ENCODE measurements around the gene PPIL6.

The PPIL6 gene

DNA sequence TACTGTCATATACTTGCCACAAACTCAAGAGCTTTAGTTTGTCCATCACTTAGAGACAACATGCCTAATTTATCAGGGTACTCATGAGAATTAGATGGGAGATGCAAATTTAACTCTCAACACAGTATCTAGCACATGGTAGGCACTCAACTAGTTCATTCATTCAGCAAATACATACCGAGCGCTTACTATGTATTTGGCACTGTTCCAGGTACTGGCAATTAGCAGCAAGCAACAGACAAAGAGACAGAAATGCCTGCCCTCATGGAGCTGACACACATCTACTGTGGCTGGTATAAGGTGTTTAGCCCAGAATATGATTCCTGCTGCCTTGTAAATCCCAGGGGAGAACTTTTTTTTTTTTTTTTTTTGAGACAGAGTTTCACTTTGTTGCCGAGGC, 10.4 kb upstream of the PPIL6 start:
- intact Hi-C loops (cut with DNase I; ENCODE audit: low total_unique reads) = no loop called here
- H3K27me3 ChIP-seq = no peaks in the 10 kb centered on the region
- DNase-seq = no peak
- H3K27ac ChIP-seq = no peak overlapping the region
- H3K4me1 ChIP-seq = peaks cover 0 to 18% (median 18%) of the 10 kb centered on the region in 4 donors
- H3K36me3 ChIP-seq = peaks cover 14 to 60% (median 47%) of the 10 kb centered on the region in 3 donors
- no peak overlapping the region for H3K4me3 ChIP-seq
- no peaks in the 10 kb centered on the region for H3K9me3 ChIP-seq
- TF ChIP-seq, protein P1, sequence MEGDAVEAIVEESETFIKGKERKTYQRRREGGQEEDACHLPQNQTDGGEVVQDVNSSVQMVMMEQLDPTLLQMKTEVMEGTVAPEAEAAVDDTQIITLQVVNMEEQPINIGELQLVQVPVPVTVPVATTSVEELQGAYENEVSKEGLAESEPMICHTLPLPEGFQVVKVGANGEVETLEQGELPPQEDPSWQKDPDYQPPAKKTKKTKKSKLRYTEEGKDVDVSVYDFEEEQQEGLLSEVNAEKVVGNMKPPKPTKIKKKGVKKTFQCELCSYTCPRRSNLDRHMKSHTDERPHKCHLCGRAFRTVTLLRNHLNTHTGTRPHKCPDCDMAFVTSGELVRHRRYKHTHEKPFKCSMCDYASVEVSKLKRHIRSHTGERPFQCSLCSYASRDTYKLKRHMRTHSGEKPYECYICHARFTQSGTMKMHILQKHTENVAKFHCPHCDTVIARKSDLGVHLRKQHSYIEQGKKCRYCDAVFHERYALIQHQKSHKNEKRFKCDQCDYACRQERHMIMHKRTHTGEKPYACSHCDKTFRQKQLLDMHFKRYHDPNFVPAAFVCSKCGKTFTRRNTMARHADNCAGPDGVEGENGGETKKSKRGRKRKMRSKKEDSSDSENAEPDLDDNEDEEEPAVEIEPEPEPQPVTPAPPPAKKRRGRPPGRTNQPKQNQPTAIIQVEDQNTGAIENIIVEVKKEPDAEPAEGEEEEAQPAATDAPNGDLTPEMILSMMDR (IDR thresholded peaks at IDR 0.05) = no peak

DNA sequence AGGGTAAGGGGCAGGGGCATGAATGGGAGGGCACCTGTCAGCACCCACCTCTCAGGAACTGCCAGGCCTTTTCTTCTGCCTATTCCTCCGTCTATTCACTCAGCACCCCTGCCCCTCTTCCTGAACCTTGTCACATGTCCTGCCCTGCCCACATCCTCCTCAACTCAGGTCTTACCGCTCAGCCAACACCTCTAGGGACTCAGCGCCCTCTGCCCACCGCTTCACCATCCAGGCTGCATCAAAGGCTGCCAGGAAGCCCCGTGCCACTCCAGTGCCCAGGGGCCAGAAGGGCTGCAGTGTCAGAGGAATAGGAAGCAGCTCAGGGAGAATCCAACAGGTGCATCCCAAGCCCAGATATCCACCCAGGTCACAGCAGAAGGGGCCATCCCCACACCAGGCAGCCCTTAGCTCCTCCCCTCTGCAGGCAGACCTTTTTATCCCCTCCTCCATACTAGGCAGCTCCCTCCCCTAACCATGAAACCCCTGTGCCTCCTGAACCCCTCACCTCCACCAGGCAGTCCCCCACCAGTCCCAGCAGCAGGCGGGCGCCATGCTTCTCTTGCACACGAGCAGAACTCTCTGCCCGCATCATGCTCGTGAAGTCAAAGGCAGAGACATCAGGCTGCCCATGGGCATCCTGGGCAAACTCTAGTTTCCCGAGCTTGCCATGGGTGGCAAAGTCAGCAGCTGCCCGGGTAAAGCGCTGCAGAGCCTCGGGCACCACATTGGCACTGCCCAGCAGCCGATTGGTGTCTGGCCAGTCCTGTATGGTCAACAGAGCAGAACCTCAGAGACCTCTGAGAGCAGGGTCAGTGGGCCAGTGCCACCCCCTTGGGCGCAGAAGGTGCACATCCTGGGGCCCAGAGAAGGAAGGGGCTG, 9.6 kb upstream of the PPIL6 start:
- TF ChIP-seq, protein P1 (IDR thresholded peaks at IDR 0.05) = no peak
- DNase-seq = no peak
- Histone ChIP-seq H3K4me3 (no peak overlapping the region), H3K27ac (no peak overlapping the region), H3K27me3 (no peaks in the 10 kb centered on the region), H3K36me3 (peaks cover 21 to 68% (median 55%) of the 10 kb centered on the region in 3 donors), H3K4me1 (peaks cover 0 to 18% (median 17%) of the 10 kb centered on the region in 4 donors), H3K9me3 (no peaks in the 10 kb centered on the region)
- intact Hi-C loops (cut with DNase I; ENCODE audit: low total_unique reads) = no loop called here

DNA sequence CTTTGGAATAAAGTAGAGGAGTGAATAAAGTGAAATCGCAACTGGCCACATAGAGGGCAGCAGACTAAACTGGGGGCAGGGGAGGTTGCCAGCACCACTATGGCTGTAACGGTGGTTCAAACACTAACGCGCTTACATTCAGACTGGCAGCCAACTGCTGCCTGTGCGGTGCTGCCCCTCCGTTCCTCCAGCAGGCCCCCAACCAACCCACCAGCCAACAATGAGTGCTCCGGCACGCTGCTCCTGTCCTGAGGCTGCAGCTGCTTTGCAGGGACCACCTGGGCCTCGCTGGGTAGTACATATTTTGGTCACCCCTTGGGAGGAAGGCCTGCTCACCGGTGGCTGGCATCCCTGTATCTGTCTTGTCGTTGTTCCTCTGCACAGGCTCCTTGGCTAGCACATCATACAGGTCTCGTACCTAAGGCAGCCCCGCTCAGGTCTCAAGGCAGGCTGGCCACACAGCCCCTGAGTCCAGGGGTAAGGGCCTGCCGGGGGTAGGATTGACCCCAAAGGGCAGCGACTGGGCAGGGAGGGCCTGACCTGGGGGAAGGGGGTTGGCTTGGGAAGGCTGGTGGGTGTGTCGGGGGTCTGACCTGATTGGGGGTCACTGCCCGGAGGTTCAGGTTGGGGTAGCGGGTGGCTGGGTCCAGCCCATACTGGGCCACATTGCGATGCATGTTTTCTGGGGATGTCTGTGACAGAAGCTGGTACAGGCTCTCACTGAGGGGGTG, 8.8 kb upstream of the PPIL6 start:
- H3K36me3 ChIP-seq = peaks cover 25 to 76% (median 63%) of the 10 kb centered on the region in 3 donors
- DNase-seq = no peak
- H3K9me3 ChIP-seq = no peaks in the 10 kb centered on the region
- TF ChIP-seq, protein P1 (IDR thresholded peaks at IDR 0.05) = no peak
- no peak overlapping the region for H3K4me3 ChIP-seq
- no peaks in the 10 kb centered on the region for H3K27me3 ChIP-seq
- H3K27ac ChIP-seq = no peak overlapping the region
- H3K4me1 ChIP-seq = peaks cover 0 to 14% (median 11%) of the 10 kb centered on the region in 4 donors
- intact Hi-C loops (cut with DNase I; ENCODE audit: low total_unique reads) = no loop called here

DNA sequence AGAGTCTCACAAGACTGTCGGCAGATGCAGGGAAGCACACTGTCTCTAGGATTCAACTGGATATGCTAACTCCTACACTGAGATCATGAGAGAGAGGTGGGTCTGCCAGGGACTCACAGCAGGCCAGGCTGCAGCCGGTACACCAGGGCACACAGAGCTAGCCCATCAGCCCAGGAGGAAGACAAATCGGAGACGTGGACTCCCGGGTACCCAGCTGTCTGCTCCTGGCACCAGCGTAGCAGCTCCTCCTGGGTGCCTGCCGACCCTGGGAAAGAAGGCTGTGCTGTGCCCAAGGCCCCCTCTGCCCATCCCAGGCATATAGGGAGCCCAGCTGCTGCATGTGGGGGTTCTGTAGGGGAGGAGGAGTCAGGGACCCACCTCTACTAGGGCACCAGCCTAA, 8.2 kb upstream of the PPIL6 start:
- Histone ChIP-seq H3K4me1 (peaks cover 0 to 8% (median 5%) of the 10 kb centered on the region in 4 donors), H3K9me3 (no peaks in the 10 kb centered on the region), H3K36me3 (peaks cover 25 to 82% (median 69%) of the 10 kb centered on the region in 3 donors), H3K27me3 (no peaks in the 10 kb centered on the region), H3K4me3 (no peak overlapping the region), H3K27ac (no peak overlapping the region)
- intact Hi-C loops (cut with DNase I; ENCODE audit: low total_unique reads) = no loop called here
- TF ChIP-seq, protein P1 (IDR thresholded peaks at IDR 0.05) = no peak
- DNase-seq = no peak

DNA sequence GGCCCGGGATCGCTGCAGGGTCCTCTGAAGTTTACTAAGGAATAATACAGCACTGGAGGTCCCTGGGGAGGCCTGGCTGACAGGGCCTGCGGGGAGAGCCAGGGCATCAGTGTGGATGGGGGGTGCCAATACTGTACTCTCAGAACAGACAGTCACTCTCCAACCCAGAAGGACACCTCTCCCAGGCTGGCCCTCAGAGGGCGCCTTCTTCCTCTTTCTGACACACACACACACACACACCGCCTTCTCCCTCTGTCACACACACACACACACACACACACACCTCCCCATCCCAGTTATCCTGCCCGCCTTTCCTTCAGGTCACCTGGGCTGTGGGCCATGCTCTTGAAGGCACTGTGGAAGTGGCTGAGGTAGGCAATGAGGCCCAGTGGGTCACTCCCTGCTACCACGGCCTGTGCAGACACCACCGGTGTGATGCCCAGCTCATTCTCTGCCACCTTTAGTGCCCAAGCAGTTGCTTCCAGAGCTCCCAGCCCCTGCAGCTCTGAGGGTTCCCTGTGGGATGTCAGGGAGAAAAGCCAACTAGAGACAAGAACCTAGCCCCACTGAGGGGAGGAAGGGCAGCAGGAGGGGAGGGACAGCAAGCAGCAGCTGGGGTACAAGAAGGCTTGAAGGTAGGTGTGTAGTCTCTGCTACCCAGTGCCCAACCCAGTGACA, 7.6 kb upstream of the PPIL6 start:
- DNase-seq = no peak
- H3K27me3 ChIP-seq = no peaks in the 10 kb centered on the region
- TF ChIP-seq, protein P1 (IDR thresholded peaks at IDR 0.05) = no peak
- no peak overlapping the region for H3K4me3 ChIP-seq
- peaks cover 25 to 88% (median 73%) of the 10 kb centered on the region in 3 donors for H3K36me3 ChIP-seq
- H3K9me3 ChIP-seq = no peaks in the 10 kb centered on the region
- intact Hi-C loops (cut with DNase I; ENCODE audit: low total_unique reads) = no loop called here
- H3K4me1 ChIP-seq = peaks cover 0 to 4% (median 2%) of the 10 kb centered on the region in 4 donors
- H3K27ac ChIP-seq = no peak overlapping the region

Data from tibial artery (tissue), 4 donors.